Activated CD4-positive, alpha-beta T cell treated with anti-CD3 and anti-CD28 coated beads, Interleukin-2, amount 50 U/mL, for 24 hours (primary cell): ENCODE data around the gene YPEL1.

Experiments used
- DNase-seq, 2 donors: peaks; one replicate each; pipeline ENCODE4 v3.0.0-alpha.2; 2020; ENCODE audit warnings: low read depth in 1 of 2, low spot score in 1 of 2

Gene YPEL1

GRCh38 chr22:21659864-21660525 lies 75.6 kb downstream of the YPEL1 start:
- no peak for DNase-seq

- peak; percentile 51 to 62 for DNase-seq
Measured at GRCh38 chr22:21657360-21658032, 78.1 kb downstream of the YPEL1 start.

GRCh38 chr22:21657020-21657359 lies 78.6 kb downstream of the YPEL1 start:
- no peak for DNase-seq

GRCh38 chr22:21652547-21653545 lies 82.7 kb downstream of the YPEL1 start:
- no peak for DNase-seq

- peak; percentile 67 to 80 for DNase-seq
Measured at GRCh38 chr22:21652010-21652546, 83.5 kb downstream of the YPEL1 start.

- DNase-seq: no peak
Measured at GRCh38 chr22:21651521-21652009, 84.0 kb downstream of the YPEL1 start.

- no peak for DNase-seq
Measured at GRCh38 chr22:21650823-21651520, 84.6 kb downstream of the YPEL1 start.

- no peak for DNase-seq
Measured at GRCh38 chr22:21650280-21650679, 85.3 kb downstream of the YPEL1 start.
